Measurements from ENCODE around the gene CHD1.
"Not testable (repeated sequence)": the region's sequence is repeated elsewhere in the genome, so short reads cannot be mapped to it uniquely, and the experiment has no call there.

CHD1 gene

DNA sequence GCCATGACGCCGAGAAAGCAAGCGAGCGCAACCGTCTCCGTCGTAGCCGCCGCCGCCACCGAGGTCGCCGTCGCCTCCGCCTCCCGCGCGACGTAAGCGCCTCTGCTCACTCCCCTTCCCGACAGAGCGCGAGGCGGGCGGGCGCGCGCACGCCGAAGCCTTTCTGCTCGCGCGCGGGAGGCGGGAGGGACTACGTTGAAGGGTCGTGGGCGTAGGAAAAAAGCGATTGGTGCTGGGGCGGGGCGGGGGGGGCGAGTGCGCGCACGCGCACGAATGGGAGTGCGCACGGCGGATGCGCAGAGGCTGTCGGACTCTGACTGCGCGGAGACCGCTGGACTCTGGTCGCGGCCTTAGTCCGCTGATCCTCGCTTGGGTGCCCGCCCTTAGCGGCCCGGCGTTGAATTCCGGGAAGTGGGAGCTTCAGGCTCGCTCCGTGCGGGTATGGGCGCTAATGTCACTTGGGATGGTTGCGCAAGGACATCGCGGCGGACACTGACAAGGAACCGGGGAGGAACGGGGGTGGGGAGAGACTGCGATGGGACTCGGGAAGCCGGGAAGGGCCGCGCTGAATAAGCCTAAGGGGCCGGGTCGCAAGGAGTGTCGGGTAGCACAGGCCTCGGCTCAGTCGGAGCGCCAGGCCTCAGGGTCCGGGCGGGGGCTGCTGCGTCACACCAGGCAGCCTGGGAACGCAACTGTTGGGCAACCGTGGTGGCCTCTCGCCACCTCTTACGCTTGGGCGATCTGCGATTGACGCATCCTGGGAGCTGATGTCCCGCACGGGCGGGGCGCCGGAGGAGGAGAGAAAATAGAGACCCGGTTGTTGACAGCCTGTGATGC is at the start of gene CHD1:
TSS of gene CHD1 (minus strand) at position 135 of the 837 bp plus-strand sequence. CDS start 2,621 bp downstream, outside the sequence.
- peak; percentile 85 to 95 (median 93) for DNase-seq

DNA sequence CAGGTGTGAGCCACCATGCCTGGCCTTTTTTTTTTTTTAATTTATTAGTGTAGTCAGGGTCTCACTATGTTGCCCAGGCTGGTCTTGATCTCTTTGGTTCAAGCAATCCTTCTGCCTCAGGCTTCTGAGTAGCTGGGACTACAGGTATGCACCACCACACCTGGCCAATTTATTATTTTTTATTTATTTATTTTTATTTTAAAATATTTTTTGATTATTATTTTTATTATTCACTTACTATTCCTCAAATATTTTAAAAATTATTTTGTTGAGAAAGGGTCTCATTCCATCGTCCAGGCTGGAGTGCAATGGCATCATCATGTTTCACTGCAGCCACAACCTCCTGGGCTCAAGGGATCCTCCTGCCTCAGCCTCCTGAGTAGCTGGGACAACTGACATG is 49.7 kb upstream of the CHD1 start:
- no peak for DNase-seq

- DNase-seq, result no peak
Measured at GRCh38 chr5:98977723-98978122, 48.9 kb upstream of the CHD1 start.

DNA sequence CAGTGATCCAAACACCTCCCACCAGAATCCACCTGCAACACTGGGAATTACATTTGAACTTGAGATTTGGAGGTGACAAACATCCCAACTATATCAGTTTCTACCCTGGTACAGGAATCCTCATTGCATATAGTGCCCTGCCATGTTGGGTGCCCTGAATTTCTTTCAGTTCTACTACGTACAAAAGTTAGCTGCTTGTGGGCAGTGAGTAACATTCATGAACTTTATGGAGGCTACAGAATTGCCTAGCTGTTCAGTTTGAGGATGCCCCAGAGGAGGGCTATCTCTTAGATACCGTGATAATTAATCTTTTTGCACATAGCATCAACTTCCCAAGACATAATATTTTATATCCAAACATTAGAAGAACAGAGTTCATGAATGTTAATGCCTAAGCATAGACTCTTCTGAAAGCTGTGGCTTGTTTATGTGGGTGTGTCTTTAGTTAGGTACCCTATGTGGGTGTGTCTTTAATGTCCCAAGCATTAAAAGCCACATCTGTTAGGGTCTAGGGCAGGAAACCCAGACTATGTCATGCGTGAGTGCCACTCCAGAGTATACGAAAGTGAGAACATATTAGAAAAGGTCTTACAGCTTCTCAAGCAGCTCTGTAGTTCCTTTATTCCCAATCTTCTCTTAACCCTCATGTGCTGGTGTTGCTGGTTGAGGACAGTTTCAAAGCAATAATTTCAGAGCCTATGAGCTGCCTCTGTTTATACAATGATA is 47.0 kb upstream of the CHD1 start:
- no peak for DNase-seq

GRCh38 chr5:98975223-98975622 is 46.4 kb upstream of the CHD1 start:
- DNase-seq, result no peak

- DNase-seq, result no peak
Measured at GRCh38 chr5:98969400-98969799, 40.6 kb upstream of the CHD1 start.

- DNase-seq, result no peak
Measured at GRCh38 chr5:98968056-98968564, 39.3 kb upstream of the CHD1 start.

DNA sequence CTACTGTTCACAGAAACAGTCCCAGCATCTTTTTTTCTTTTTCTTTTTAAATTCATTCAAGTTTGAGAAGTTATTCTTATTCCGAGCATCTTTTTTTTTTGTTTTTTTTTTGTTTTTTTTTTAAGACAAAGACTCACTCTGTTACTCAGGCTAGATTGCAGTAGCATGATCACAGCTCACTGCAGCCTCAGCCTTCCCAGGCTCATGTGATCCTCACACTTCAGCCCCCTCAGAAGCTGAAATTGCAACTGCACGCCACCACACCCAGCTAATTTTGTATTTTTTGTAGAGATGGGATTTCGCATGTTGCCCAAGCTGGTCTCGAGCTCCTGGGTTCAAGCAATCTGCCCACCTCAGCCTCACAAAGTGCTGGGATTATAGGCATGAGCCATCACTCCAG is 36.4 kb upstream of the CHD1 start:
- no peak for DNase-seq

DNA sequence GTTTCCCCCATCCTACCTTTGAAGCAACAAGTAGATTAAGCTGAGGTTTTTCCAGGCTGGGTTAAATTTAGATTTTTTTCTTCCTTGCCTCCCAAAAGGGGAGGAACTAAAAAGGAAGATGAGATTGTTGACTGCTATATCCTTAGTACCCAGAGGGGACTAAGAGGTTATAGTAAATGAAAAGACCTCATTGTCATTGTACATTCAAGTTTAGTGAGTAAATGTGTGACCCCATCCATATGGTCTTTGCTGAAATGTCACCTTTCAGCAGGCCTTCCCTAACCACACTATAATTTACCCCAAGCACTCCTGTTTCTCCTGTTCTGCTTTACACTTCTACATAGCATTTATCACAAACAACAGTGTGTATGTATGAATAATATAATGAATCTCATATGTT is 35.8 kb upstream of the CHD1 start:
- no peak for DNase-seq

GRCh38 chr5:98963019-98963418 is 34.2 kb upstream of the CHD1 start:
- no peak for DNase-seq

- DNase-seq, result no peak
Measured at GRCh38 chr5:98962587-98962986, 33.8 kb upstream of the CHD1 start.

- no peak for DNase-seq
Measured at GRCh38 chr5:98961665-98962344, 33.0 kb upstream of the CHD1 start.

DNA sequence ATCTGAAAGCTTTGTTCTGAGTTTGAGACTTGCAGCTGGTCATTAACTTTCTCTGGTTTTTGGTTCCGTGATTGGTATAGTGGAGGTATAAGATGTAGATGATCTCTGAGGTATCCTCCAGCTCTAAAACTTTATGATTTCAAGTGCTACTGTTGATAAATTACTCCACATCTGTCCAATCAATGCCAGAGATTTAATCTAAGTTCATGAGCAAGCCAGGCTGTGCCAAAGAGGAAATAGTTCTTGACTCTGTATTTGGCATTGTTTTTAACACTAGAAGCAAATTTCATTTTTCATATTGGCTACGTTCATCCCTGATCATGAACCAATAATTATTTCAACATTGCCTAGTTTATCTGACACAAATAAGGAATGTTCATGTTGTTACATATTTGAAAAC is 28.5 kb upstream of the CHD1 start:
- DNase-seq, result no peak

- not testable (repeated sequence) for DNase-seq
Measured at GRCh38 chr5:98955888-98956287, 27.1 kb upstream of the CHD1 start.

DNA sequence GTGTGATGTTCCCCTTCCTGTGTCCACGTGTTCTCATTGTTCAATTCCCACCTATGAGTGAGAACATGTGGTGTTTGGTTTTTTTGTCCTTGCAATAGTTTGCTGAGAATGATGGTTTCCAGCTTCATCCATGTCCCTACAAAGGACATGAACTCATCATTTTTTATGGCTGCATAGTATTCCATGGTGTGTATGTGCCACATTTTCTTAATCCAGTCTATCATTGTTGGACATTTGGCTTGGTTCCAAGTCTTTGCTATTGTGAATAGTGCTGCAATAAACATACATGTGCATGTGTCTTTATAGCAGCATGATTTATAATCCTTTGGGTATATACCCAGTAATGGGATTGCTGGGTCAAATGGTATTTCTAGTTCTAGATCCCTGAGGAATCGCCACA is 26.7 kb upstream of the CHD1 start:
- DNase-seq, result not testable (repeated sequence)

GRCh38 chr5:98954392-98955028 is 25.7 kb upstream of the CHD1 start:
- DNase-seq, result no peak

DNA sequence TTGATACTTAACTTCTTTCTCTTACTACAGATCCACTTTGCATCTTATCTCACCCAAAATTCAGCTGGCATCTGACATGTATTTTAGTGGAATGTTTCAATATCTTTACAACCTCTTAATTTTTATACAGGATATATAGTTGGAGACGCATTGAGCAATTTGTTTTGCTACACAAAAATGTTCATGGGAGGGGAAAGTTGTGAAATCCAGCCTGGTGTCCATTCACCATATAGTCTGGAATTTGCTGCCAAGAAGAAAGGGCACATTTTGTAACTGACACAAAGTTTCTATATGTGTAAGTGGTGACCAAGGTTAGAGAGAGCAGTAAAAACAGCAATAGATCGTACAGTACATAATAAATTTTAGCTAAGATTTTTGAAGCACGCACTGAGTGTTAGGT is 14.0 kb upstream of the CHD1 start:
- no peak for DNase-seq

GRCh38 chr5:98941131-98941883 is 12.5 kb upstream of the CHD1 start:
- no peak for DNase-seq

GRCh38 chr5:98940581-98940980 is 11.8 kb upstream of the CHD1 start:
- no peak for DNase-seq

DNA sequence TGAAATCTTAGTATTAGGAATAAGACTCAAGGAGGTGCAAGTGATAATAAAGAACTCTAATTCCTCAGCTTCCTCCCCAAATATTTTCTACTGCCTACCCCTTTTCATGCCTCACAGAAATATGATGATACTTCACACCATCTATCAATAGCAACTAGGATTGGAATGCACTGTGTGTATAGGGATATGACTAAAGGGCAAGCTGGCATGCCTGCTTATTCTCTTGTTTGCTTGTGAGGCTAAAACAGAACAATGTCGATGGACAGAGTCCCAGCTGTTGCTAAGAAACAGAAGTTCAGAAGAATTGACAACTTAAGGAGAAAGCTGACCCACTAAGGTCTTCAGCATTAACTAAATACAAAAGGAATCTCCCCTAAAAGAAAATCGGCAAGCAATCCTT is 9.7 kb upstream of the CHD1 start:
- no peak for DNase-seq

- DNase-seq, result no peak
Measured at GRCh38 chr5:98936948-98937715, 8.3 kb upstream of the CHD1 start.

All from activated CD4-positive, CD25-positive, alpha-beta regulatory T cell (primary cell).